HepG2 (cell line): ENCODE measurements around the gene MILR1. TPM values are rescaled to one million over a fixed set of nuclear protein-coding genes. Genes with fewer than 3 reads are reported as not detected.

Experiments
- ATAC-seq: fragments of 200-7000 bp; cut with Tn5 transposase; 3 replicates; pipeline ENCODE4 v1.9.1; 2020; ENCODE audit warnings: mild to moderate bottlenecking, moderate library complexity
- Bru-seq: library from RNA; stranded (reverse); fragments of 400-500 nt; gene quantifications from one replicate; lab custom pipeline; 2021; lab: Mats Ljungman, UMichigan
- BruChase-seq, 2 experiments: library from RNA; stranded (reverse); fragments of 400-500 nt; gene quantifications; one replicate each; lab custom pipeline; 2021; lab: Mats Ljungman, UMichigan
- BruUV-seq: library from RNA; stranded (reverse); fragments of 400-500 nt; replicated peaks from 2 replicates; lab custom pipeline; 2021; lab: Mats Ljungman, UMichigan
- CTCF ChIA-PET: fragments of 300-600 bp; formaldehyde crosslinking; extraction: SDS; loops from one replicate; lab custom pipeline; 2021; ENCODE audit warnings: low total read pairs, inconsistent platforms, low intra/inter-chr PET ratio; lab: Yijun Ruan, JAX
- POLR2A ChIA-PET: fragments of 350-600 bp; sonication (Branson Sonifier 250); formaldehyde crosslinking; loops from one replicate; lab custom pipeline; 2020; ENCODE audit warnings: antibody characterized with exemption, inconsistent platforms; lab: Yijun Ruan, JAX
- DNase-seq: peaks from one replicate; pipeline ENCODE4 v3.0.0-alpha.2; 2015; ENCODE audit warnings: low spot score
- FAIRE-seq: peaks from 3 replicates; lab custom pipeline; 2011; peaks lifted over from hg19 to GRCh38; lab: Jason Lieb, UNC
- H2AFZ ChIP-seq: one replicate; pipeline ENCODE4 v1.6.1; 2011; ENCODE audit warnings: low read length, inconsistent platforms
- H3K27ac ChIP-seq: fragments of 300-600 bp; 3 replicates; pipeline ENCODE4 v1.8.0; 2011; ENCODE audit warnings: mixed run types, mild to moderate bottlenecking, mixed read lengths, low read length, inconsistent platforms; ENCODE audit not compliant: insufficient read depth; ENCODE audit errors: extremely low read length
- H3K27me3 ChIP-seq, 2 experiments: fragments of 200-600 bp in 1 of 2; 2 replicates in 1 of 2; 3 replicates in 1 of 2; pipeline versions ENCODE4 v1.6.0 to v1.8.0; 2011; ENCODE audit warnings: low read length in 2 of 2, mild to moderate bottlenecking in 2 of 2, moderate library complexity in 2 of 2, inconsistent platforms in 1 of 2; ENCODE audit not compliant: insufficient read depth in 2 of 2, control insufficient read depth in 1 of 2
- H3K36me3 ChIP-seq, 2 experiments: fragments of 200-600 bp in 1 of 2; replicated peaks in 1 of 2; 2 replicates in 1 of 2; 3 replicates in 1 of 2; pipeline versions ENCODE4 v1.5.1 to v1.8.0; 2011; ENCODE audit warnings: low read length in 2 of 2, inconsistent platforms in 1 of 2; ENCODE audit not compliant: insufficient read depth in 2 of 2, control insufficient read depth in 1 of 2
- H3K4me1 ChIP-seq: 2 replicates; pipeline ENCODE4 v1.5.1; 2012; ENCODE audit warnings: low read length, inconsistent platforms; ENCODE audit not compliant: insufficient read depth
- H3K4me2 ChIP-seq: 2 replicates; pipeline ENCODE4 v1.6.0; 2011; ENCODE audit warnings: low read depth, low read length, inconsistent platforms
- H3K4me3 ChIP-seq, 3 experiments: fragments of 200-600 bp in 1 of 3; sonication (generic), shearing (Covaris generic) in 1 of 3; replicated peaks in 1 of 3; 2 replicates each; pipeline ENCODE4 v1.5.1; 2011 to 2016; ENCODE audit warnings: low read length in 3 of 3, inconsistent platforms in 2 of 3, low read depth in 2 of 3, mild to moderate bottlenecking in 2 of 3, control low read depth in 1 of 3, mixed read lengths in 1 of 3; ENCODE audit not compliant: insufficient read depth in 1 of 3
- H3K79me2 ChIP-seq: one replicate; pipeline ENCODE4 v1.6.1; 2011; ENCODE audit warnings: low read length, inconsistent platforms; ENCODE audit not compliant: insufficient read depth
- H3K9ac ChIP-seq: 2 replicates; pipeline ENCODE4 v1.6.0; 2011; ENCODE audit warnings: mild to moderate bottlenecking, low read depth, low read length, inconsistent platforms; ENCODE audit not compliant: insufficient read depth
- H3K9me3 ChIP-seq: 2 replicates; pipeline ENCODE4 v1.5.1; 2012; ENCODE audit warnings: mild to moderate bottlenecking, low read length
- H4K20me1 ChIP-seq: 2 replicates; pipeline ENCODE4 v1.6.0; 2011; ENCODE audit warnings: inconsistent platforms, mild to moderate bottlenecking, low read length, moderate library complexity; ENCODE audit not compliant: insufficient read depth
- CEBPB ChIP-seq: IDR thresholded peaks from 2 replicates; pipeline ENCODE4 v1.6.1; 2011; ENCODE audit warnings: low read depth, low read length, improper control_type of control experiment, borderline replicate concordance
- FOXK1 ChIP-seq: sonication (generic); formaldehyde crosslinking; IDR thresholded peaks from 2 replicates; pipeline ENCODE4 v1.4.0; 2020; ENCODE audit warnings: low read depth, missing genetic modification reagents, borderline replicate concordance
- SIX1 ChIP-seq: sonication (generic); formaldehyde crosslinking; IDR thresholded peaks from 2 replicates; pipeline ENCODE4 v1.4.0; 2020; ENCODE audit warnings: missing genetic modification reagents, borderline replicate concordance
- ZFX ChIP-seq: sonication (generic); formaldehyde crosslinking; IDR thresholded peaks from 2 replicates; pipeline ENCODE4 v1.4.0; 2020; ENCODE audit warnings: mild to moderate bottlenecking, low read depth, missing genetic modification reagents, moderate library complexity
- ZNF296 ChIP-seq: sonication (generic); formaldehyde crosslinking; conservative IDR thresholded peaks from 2 replicates; pipeline ENCODE4 v1.5.0; 2020; ENCODE audit warnings: mild to moderate bottlenecking, missing genetic modification reagents
- ZNF713 ChIP-seq: sonication (generic); formaldehyde crosslinking; IDR thresholded peaks from 2 replicates; pipeline ENCODE4 v1.4.0; 2020; ENCODE audit warnings: mild to moderate bottlenecking, missing genetic modification reagents
- WGBS: methylation state at CpG from one replicate; pipeline ENCODE4 v1.1.6; 2017; ENCODE audit warnings: low lambda C conversion rate; 5-methylcytosine and 5-hydroxymethylcytosine counted together
- in situ Hi-C: cut with HindIII; loops from 2 replicates; pipeline ENCODE4 v1.10.0; 2017; ENCODE audit warnings: low pct_unique_long_range_greater_than_20kb; ENCODE audit not compliant: extremely low pct_ligation_motif_present
- intact Hi-C: fragments of 100-400 bp; cut with micrococcal nuclease; formaldehyde crosslinking; loops from one replicate; pipeline ENCODE4 v1.10.0; 2022; ENCODE audit not compliant: unreplicated experiment
- long read RNA-seq, 2 experiments: library from RNA in 1 of 2; library from polyadenylated mRNA in 1 of 2; stranded (forward) in 1 of 2; unstranded in 1 of 2; transcript quantifications; one replicate each; pipeline ENCODE4 v2.0.0, GENCODE V29; 2019 to 2022
- polyA minus RNA-seq, 3 experiments: library from RNA; depleted of rRNA, polyadenylated mRNA; stranded (reverse); fragments of >200 nt; gene quantifications; 2 replicates each; pipeline ENCODE4 v1.2.3, GENCODE V29; 2011; ENCODE audit warnings: low replicate concordance in 1 of 3
- polyA plus RNA-seq, 8 experiments: library from polyadenylated mRNA; depleted of rRNA in 3 of 8; stranded (reverse) in 7 of 8; unstranded in 1 of 8; fragments of >200 nt; fragmentation: Illumina TruSeq in 4 of 8; extraction: Trizol in 4 of 8; gene quantifications; 2 replicates each; pipeline versions ENCODE4 v1.2.1 to v1.2.3, GENCODE V29; 2011 to 2016; ENCODE audit warnings: low read depth in 4 of 8, missing spikeins in 1 of 8, mixed read lengths in 1 of 8; ENCODE audit not compliant: insufficient read depth in 1 of 8
- total RNA-seq, 5 experiments: library from RNA; depleted of rRNA; stranded (reverse); fragments of >200 nt; fragmentation: Illumina TruSeq; extraction: Trizol; gene quantifications; 2 replicates each; pipeline ENCODE4 v1.2.3, GENCODE V29; 2016; ENCODE audit warnings: low read depth in 1 of 5

MILR1 gene
- 0.27 TPM in 1 of 2 replicates, not detected in the other for total RNA-seq (2016; rRNA removed; fragmentation: Illumina TruSeq; extraction: Trizol)
- not detected in 2 replicates for total RNA-seq (2016; cell fraction: cytosol; rRNA removed; fragmentation: Illumina TruSeq; extraction: Trizol; ENCODE audit: low read depth)
- total RNA-seq (2016; cell fraction: insoluble cytoplasmic fraction; rRNA removed; fragmentation: Illumina TruSeq; extraction: Trizol): not detected in 2 replicates
- not detected in 2 replicates for total RNA-seq (2016; cell fraction: membrane; rRNA removed; fragmentation: Illumina TruSeq; extraction: Trizol)
- total RNA-seq (2016; cell fraction: nucleus; rRNA removed; fragmentation: Illumina TruSeq; extraction: Trizol): not detected in 2 replicates
- 0.98 and 1.7 TPM in 2 replicates for polyA plus RNA-seq (2011; rRNA removed)
- 0.47 and 0.75 TPM in 2 replicates for polyA plus RNA-seq (2011; cell fraction: cytosol; rRNA removed)
- 0.80 and 1.5 TPM in 2 replicates for polyA plus RNA-seq (2011; cell fraction: nucleus; rRNA removed)
- 0.57 TPM in 1 of 2 replicates, not detected in the other for polyA plus RNA-seq (2012)
- polyA plus RNA-seq (2016; cell fraction: cytosol; fragmentation: Illumina TruSeq; extraction: Trizol; ENCODE audit: low read depth): not detected in 2 replicates
- not detected in 2 replicates for polyA plus RNA-seq (2016; cell fraction: insoluble cytoplasmic fraction; fragmentation: Illumina TruSeq; extraction: Trizol; ENCODE audit: low read depth)
- polyA plus RNA-seq (2016; cell fraction: membrane; fragmentation: Illumina TruSeq; extraction: Trizol; ENCODE audit: low read depth): 0.34 TPM in 1 of 2 replicates, not detected in the other
- 0.64 TPM in 1 of 2 replicates, not detected in the other for polyA plus RNA-seq (2016; cell fraction: nucleus; fragmentation: Illumina TruSeq; extraction: Trizol; ENCODE audit: insufficient read depth, low read depth)
- 0.72 TPM in 1 of 2 replicates, not detected in the other for polyA minus RNA-seq (2011; rRNA and poly(A)+ RNA removed; ENCODE audit: low replicate concordance)
- not detected in 2 replicates for polyA minus RNA-seq (2011; cell fraction: cytosol; rRNA and poly(A)+ RNA removed)
- polyA minus RNA-seq (2011; cell fraction: nucleus; rRNA and poly(A)+ RNA removed): 1.2 and 2.5 TPM in 2 replicates
- Bru-seq, nascent RNA: percentile 13 among the genes with signal in this experiment
- percentile 11 among the genes with signal in this experiment for BruChase-seq, experiment 1, labeled RNA remaining after a 6-hour chase
- BruChase-seq, experiment 2, labeled RNA remaining after a 2-hour chase: not detected
- long read RNA-seq, experiment 1: 0 reads
- long read RNA-seq, experiment 2: 0 reads

- no peak within 1 kb of the TSS for H3K9ac ChIP-seq
- no peak within 1 kb of the TSS for H2AFZ ChIP-seq
- BruUV-seq: no TSS peak
- in situ Hi-C loops: no loop called here
- FAIRE-seq (no peak), DNase-seq (no peak), ATAC-seq (no peak)
- H4K20me1 ChIP-seq: no peaks in the 10 kb centered on the region
- intact Hi-C loops: no loop called here
- peaks cover 2 to 11% of the 10 kb centered on the region in 2 experiments; a peak in 2 of 5 replicates for H3K27me3 ChIP-seq
- no peak within 1 kb of the TSS for H3K4me2 ChIP-seq
- ChIA-PET POLR2A (no interaction called here), CTCF (no interaction called here)
- TF ChIP-seq ZNF296 (CRISPR knock-in tag) (no peak), SIX1 (CRISPR knock-in tag) (no peak), FOXK1 (CRISPR knock-in tag) (no peak), ZFX (CRISPR knock-in tag) (no peak), ZNF713 (no peak), CEBPB (peak; percentile 53)
- H3K27ac ChIP-seq: no peak within 1 kb of the TSS
- WGBS: 5% methylated on average over 10 of the region's 10 CpGs
- no peaks in the 10 kb centered on the region for H3K9me3 ChIP-seq
- H3K79me2 ChIP-seq: no peaks in the 10 kb centered on the region
- no peak within 1 kb of the TSS for H3K4me3 ChIP-seq
- H3K4me1 ChIP-seq: peaks cover 5% of the 10 kb centered on the region; the same call in 1 of the 2 replicates
- no peaks in the 10 kb centered on the region for H3K36me3 ChIP-seq
These were observed at the start of gene MILR1 for GRCh38 chr17:64448665-64449512. Gene MILR1, plus strand, starts transcription at chr17:64449115. Its CDS starts 54 bp downstream, at chr17:64449169.
